Measurements from ENCODE around the gene PDE1A.

- TF ChIP-seq, protein P1, sequence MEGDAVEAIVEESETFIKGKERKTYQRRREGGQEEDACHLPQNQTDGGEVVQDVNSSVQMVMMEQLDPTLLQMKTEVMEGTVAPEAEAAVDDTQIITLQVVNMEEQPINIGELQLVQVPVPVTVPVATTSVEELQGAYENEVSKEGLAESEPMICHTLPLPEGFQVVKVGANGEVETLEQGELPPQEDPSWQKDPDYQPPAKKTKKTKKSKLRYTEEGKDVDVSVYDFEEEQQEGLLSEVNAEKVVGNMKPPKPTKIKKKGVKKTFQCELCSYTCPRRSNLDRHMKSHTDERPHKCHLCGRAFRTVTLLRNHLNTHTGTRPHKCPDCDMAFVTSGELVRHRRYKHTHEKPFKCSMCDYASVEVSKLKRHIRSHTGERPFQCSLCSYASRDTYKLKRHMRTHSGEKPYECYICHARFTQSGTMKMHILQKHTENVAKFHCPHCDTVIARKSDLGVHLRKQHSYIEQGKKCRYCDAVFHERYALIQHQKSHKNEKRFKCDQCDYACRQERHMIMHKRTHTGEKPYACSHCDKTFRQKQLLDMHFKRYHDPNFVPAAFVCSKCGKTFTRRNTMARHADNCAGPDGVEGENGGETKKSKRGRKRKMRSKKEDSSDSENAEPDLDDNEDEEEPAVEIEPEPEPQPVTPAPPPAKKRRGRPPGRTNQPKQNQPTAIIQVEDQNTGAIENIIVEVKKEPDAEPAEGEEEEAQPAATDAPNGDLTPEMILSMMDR (conservative IDR thresholded peaks at IDR 0.05 in 1 of 2, IDR thresholded peaks at IDR 0.05 in 1 of 2; ENCODE audit: extremely low read depth in 1 of 2, insufficient read depth in 1 of 2, low read depth in 1 of 2, low read length in 2 of 2), result no peak
- TF ChIP-seq EZH2 (IDR thresholded peaks at IDR 0.05; ENCODE audit: borderline replicate concordance, low read length), result no peak
Observed at GRCh38 chr2:182349268-182349667, 77.6 kb downstream of the PDE1A start.
